HG03342 (cell line): Measurements from ENCODE around the gene HOXD13.

Source experiments
- ATAC-seq: cut with Tn5 transposase; IDR thresholded peaks from one replicate; pipeline ENCODE4 v1.9.1; 2021; ENCODE audit warnings: mild to moderate bottlenecking, moderate library complexity; ENCODE audit not compliant: unreplicated experiment

HOXD13 gene

DNA sequence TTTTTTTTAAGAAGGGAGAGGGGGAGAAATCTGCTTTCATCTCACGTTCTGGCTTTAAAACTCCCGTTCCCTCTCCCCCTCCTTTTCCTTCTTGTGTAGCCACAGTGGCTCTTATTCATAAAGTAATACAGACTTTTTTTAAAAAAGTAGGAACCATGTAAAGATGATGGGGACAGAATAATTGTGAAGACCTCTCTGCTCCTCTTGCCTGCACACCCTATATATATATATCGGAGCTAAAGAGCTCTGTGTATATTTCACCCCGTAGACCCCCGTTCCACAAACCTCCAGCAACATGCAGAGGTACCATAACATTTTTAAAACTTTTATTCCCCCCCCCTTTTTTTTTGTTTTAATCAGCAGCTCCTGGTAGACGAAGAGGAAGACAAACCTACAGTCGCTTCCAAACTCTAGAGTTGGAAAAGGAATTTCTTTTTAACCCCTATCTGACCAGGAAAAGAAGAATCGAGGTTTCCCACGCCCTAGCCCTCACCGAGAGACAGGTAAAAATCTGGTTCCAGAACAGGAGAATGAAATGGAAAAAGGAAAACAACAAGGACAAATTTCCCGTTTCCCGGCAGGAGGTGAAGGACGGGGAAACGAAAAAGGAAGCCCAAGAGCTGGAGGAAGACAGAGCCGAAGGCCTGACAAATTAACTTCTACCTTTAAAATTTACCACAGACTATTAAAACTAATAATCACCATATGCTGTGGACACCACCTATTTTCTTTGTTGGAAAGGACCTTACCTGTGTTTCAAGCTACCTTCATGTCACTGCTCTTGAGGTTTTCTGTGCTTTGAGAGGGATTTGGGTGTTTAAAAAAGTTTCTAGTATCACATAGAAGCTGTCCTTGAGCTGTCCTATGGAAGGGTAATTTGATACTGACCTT is 38.7 kb downstream of the HOXD13 start:
- no peak for ATAC-seq

DNA sequence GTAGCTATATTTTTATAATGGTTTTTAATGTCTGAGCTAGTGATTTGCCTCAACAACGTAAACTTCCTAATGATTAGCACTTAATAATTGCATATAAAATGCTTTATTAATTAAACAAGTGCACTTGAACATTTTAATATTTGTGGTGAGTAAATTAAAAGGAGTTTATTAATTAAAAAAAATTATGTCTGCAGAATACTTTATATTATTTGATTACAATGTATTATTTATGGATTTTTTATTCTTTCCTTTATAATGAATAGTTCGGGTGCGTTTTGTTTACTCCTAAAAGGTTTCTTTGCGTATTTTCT is 39.3 kb downstream of the HOXD13 start:
- no peak for ATAC-seq

DNA sequence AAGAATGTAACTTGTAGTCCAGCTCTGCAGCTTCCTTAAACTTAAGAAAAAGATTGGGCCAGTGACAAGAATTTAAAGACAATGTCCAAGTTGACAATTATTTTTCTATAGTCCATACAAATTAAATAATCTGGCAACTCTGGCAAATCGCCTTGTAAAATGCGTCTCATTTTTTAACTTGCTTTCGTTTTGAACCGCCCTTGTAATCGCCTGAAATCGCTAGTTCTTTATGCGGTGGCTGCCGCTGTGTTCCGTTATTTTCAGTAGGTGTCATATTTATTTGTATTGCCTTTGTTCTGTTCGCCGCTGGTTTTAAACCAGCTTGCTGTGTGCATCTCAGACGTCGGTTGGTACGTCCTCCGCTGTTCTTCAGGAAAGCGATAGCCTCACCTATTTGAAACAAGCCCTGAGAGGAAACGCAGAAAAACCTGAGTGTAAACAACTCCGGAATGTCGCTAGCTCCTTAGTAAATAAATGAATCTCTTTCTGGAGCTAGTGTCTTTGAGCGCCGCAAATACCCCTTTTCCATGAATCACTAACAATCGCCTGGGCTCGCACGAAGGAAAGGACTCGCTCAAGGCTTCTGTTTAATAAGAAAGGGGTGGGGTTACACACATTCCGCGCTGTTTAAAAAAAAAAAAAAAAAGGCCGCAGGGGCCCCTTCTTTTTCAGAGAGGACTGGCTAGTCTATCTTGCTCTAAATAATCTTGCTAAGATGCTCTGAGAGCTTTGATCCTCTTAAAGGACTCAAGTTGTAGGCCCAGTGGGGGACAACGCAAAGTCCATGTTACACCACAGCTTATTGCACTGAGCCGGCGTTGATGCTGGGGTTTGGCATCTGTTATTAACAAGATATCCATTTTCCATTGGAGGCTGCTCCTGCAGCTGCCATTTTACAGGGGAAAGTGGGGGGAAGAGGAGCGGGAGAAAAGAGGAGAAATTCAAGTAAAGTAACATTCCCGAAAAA is 40.0 kb downstream of the HOXD13 start:
- ATAC-seq, result no peak

DNA sequence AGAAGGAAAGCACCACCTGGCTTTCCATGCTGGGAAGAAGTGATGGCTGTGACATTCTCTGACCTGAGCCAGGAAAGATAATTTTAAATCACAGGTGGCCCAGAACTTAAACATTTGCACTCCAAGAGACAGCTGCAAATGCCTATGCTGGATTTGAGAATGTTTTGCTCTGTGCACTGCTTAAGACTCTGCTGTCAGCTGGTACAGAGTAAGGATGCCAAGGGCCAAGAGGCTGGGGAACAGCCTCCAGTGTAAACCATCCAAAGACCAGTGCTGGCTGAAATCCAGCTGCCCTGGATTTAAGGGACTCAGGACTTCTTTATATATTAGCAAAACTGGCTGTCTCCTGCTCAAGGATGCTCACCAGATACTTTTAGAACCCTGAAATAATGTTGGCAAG is 40.9 kb downstream of the HOXD13 start:
- ATAC-seq, result no peak

DNA sequence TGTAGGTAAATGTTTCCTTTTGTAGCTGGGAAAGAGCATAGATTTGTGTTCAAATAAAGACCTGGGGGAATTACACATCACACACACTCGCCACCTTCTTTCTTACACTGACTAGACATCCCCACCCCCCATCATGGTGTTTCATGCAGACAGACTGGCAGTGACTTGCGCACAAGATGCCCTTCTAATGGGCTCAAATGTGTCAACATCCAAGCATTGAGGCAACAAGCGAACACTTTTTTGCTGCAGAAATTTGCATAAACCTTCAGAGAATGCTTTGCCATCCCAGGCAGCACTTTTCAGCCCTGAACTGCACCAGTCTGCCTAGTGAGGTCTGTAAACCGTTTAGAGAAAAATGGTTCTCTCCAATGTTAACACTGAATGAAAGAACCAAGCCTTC is 41.5 kb downstream of the HOXD13 start:
- ATAC-seq, result no peak

DNA sequence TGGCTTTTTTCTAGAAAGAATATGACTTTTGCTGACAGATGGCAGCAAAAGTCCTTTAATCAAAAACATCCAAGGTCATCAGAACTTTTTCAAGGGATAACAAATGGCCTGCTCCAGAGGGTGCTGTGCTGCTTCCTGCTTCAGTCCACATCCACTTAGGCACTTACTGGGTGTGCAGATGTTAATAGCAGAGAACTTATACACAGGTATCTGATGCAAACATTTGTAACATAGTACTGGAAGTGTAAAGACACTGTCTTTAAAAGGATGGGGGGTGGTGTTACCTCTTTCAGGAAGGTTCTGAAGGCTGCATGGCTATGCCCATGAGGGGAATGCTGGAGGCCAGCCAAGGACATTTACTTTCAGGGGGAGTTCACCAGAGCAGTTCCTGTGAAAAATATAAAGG is 42.5 kb downstream of the HOXD13 start:
- ATAC-seq, result no peak

DNA sequence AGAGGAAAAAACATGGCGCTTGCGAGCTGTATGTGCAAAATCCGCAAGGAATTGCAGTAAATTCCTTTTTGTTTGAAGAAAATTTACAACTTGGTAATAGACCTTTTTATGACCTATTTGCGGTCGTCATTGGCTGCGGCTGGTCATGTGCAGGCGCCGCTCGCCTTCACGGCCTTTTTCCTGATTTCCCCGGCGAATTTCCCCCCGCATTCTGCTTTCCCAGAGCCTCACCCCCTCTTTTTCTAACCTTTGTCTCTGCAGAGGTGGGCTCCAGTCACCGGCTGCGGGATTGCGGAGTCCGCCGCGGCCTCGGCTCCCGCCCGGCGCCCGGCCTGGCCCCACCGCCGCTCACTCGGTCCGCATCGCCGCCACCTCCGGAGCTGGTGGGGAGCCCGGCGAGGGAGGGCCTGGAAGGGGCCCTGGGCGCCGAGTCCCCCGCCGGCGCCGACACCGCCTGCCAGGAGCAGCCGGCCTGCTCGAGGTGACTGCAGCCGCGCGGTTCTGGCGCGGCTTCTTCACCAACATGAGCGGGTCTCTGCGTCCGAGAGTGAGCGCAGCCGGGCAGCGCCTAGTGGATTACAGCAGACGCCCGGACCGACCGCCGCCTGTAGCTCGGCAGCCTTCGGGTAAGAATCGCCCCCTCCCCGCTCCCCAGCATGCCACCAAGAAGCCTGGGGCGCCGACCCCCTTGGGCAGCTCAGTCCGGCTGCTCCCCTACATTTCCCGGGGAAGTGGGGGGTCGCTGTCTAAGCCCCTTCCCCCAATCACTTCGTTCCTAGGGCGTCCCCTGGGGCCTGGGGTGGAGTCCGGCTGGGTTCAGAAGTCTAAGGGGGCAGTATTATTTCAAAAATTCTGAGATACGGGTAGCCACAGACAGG is 44.1 kb downstream of the HOXD13 start:
- ATAC-seq, result no peak

DNA sequence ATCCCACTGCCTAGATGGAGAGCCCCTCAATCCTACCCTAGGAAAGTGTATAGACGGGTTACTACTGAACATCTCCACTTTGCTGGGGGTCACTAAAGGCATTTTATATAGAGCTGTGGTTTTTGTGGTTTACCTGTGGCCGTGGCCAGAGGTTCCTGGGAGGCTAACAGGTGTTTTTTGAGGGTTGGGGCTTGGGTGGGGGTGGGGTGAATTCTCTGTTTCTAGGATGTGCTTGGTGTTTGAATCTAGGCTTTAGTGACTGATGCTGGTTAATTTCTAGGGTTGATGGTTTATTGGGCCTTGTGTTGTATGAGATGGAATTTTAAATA is 44.7 kb downstream of the HOXD13 start:
- no peak for ATAC-seq

DNA sequence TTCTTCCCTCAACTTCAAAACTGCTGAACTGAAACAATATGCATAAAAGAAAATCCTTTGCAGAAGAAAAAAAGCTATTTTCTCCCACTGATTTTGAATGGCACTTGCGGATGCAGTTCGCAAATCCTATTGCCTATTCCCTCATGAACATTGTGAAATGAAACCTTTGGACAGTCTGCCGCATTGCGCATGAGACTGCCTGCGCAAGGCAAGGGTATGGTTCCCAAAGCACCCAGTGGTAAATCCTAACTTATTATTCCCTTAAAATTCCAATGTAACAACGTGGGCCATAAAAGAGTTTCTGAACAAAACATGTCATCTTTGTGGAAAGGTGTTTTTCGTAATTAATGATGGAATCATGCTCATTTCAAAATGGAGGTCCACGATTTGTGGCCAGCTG is 45.4 kb downstream of the HOXD13 start:
- no peak for ATAC-seq

DNA sequence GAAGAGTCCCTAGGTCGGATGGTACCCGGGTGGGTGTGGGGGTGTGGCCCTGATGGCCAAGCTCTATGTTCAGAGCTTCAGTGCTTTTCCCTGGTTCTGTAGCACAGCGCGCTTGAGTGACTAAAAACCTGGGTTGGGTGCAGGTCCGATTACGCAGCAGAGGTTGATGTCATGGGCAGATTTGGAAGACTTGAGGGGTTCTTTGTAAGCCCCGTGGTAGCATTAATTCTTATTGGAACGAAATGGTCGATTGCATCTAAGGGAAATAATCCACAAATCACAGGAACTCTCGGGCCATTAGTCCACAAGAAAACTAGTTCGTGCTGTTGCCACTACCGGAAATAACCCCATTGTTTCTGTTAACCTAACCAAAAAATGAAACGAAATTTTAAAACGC is 46.0 kb downstream of the HOXD13 start:
- no peak for ATAC-seq

DNA sequence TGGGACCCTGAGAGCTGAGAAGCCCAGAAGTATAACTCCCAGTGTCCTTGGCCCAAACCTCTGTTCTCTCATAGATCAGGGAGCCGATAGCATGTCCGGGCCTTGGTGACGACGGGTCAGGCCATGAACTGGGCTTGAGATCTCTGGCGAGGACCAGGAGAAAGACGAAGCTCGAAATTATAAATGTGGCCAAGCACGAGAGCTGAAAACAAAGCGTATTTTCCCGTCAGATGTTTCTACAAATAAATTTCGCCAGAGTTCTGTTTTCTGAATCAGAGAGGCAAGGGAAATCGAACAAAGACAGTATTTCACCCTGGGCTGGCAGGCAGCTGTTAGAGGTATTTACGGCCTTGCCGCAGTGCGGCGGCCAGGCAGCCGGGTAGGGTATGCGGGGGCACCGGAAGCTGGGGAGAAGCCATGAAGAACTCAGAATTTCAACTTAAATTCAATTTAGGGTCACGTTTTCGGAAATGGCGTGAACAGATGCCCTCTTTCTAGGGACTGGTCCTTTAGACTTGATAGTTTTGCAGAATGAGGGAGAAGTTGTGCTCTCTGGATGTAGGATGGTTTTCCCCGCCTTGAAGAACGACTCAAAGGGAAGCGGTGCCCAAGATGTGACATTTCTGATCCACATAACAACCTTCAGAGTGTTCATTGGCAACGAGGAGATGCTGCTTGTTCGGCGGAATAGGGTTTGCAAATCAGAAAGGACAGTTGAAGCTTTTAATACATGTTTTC is 46.6 kb downstream of the HOXD13 start:
- no peak for ATAC-seq

DNA sequence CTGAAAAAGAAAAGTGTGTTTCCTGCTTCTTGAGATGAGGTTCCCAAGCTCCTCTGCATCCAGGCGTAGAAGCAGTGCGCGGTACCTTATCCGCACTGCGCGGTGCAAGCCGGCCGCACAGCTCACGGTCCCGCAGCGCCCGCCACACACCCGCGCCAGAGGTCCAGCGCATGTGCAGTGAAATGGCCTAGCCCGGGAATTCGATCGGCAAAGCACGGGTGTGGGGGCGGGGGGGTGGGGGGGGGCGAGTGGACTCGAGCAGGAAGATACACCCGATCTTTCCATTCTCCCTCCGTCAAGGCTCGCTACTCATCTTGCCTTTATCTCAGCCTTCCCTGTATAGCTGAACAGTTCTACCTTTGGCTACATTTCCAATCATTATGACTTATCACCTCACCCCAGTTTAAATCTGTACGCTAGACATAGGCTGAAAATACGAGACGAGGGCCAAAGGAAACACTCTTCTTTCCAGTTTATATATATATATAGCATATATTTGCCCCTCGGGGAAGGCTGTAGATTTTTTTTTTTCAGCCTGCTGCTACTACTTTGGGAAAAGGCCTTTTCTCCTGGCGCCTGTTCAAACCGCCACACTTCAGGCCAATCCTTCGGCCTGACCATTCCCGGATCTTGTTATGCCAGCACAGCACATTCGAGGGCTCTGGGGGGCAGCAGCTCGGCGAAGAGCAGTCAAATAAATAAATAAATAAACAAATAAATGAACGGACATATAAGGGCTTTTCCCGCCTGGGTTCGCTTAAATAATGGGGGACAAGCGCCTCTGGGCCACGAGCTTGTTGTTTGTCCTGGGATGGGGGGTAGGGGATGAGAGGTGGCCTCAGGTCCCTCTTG is 47.4 kb downstream of the HOXD13 start:
- ATAC-seq, result no peak

DNA sequence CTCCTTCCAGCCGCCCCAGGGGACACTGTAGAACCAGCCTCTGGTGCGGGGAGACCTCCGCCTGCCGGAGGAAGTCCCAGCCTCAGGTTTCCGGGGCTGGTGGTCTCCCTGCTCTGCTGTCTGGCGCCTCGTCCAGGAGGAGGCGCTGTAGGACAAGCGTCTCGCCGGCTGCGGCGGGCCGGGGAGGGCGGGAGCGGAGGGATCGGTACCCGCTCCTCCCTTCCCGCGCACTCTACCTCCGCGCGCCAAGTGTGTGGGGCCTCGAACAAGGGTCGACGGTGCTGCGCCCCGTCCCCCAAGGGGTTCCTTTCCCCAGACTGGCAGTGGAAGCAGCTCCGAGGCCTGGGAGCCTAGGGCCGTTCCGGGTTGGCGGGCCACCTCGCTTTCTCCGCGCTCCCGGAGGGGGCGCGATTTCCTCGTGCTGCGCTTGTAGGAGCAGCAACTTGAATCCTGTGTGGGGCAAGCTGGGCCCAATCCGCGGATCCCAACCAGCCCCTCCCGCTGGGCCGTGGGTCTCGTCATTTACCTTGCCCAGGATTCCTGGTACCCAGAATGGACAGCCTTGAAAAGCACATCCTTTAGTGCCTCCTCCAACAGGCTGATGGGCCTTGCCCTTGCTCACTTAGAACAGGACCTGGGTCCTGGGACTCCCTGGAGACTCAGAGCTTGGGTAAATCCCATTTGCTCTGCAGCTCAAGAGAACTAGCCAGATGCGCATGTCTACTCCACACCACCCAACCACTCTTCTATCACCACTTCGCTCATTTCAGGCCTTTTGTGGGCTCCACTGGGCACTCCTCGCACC is 48.2 kb downstream of the HOXD13 start:
- peak; percentile 94 for ATAC-seq

DNA sequence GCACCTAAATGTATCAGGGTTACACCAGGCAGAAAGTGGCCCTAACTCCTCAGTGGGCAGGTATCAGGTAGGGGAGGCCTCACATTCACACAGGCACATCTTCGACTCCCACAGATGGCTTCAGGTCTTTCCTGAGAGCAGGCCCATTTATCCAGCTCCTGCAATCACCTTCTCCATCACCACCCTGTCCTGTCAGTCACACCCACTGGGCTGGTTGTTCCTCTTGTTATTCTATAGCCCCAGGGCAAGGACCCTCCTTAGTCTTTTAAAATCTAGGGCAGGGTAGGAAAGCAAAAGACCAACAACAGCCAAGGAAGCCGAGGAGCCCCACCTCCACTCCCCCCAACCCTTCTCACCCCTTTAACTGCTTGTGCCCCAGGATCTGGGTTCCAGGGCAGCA is 49.8 kb downstream of the HOXD13 start:
- no peak for ATAC-seq
